Prostate gland (tissue), 2 donors: ENCODE measurements around the gene IGSF22.

Experiments used
- CTCF ChIP-seq, 4 experiments: fragments of 200-600 bp in 2 of 4; fragments of 450-650 bp in 2 of 4; sonication (generic) in 2 of 4; IDR thresholded peaks; 1 replicate in 3 of 4; 2 replicates in 1 of 4; pipeline ENCODE4 v1.5.1; 2016 to 2019; ENCODE audit warnings: antibody characterized with exemption in 4 of 4, mild to moderate bottlenecking in 2 of 4, moderate library complexity in 2 of 4
- POLR2A ChIP-seq: fragments of 450-650 bp; IDR thresholded peaks from one replicate; pipeline ENCODE4 v1.6.1; 2016; ENCODE audit warnings: antibody characterized with exemption, mild to moderate bottlenecking
- POLR2AphosphoS5 ChIP-seq: sonication (generic); formaldehyde crosslinking; IDR thresholded peaks from one replicate; pipeline ENCODE4 v1.6.1; 2017; ENCODE audit warnings: antibody characterized with exemption

- TF ChIP-seq POLR2A, result no peak
- TF ChIP-seq CTCF (IDR thresholded peaks at IDR 0.05), result no peak
- TF ChIP-seq POLR2AphosphoS5, result no peak
These were observed 35.8 kb upstream of the IGSF22 start for GRCh38 chr11:18761741-18762140.
